Cerebellar nuclear complex (tissue), 1 donor: Measurements from ENCODE around the gene MPRIP.

Source experiments
- DNase-seq, 2 experiments: peaks; one replicate each; lab custom pipeline; 2025; lab: John Stamatoyannopoulos, UW

MPRIP gene

DNA sequence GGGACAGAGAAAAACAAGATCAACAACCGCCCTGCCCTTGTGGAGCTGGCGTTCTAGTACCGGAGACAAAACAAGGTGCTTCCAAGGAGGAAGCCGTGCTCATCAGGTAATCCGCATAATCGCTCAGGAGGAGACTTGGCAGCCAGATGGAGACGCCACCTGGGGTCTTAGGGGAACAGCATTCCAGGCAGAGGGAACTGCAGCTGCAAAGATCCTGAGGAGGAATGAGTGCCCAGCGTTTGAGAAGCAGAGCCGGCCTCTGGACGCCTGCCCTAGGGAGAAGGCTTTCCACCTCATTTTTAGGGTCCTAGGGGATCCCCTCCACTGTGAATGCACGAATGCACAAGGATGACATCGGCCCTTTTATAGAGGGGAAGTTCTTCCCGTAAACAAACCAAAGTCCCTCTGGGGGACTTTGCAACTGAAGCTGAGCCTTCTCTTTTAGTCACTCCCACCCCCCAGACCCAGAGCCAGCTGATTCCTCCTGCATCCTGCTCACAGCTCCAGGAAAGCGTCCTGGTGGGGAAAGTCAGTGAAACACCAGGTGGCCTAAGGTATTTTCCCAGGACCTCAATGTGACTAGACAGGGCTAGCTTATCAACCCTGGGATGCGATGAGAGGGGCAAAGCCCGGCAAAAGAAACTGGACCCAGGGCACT, 13.2 kb upstream of the MPRIP start:
- DNase-seq = no peak

DNA sequence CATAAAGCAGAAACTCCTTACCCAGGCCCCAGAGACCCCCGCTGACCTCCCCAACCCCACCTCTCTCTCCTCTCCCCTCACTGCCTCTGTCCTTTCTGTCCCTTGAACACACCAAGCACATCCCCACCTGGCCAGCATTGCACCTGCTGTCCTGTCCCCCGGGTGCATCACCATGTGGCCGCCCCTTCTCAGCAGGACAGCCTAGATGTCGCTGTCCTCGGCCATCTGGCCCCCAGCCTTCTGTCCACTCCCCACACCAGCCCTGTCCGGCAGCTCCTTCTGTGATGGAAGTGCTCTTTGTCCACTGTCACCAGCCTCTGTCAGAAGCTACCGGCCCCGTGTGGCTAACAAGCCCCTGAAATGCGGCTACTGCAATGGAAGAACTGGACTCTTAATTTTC, 12.3 kb upstream of the MPRIP start:
- DNase-seq = no peak

DNA sequence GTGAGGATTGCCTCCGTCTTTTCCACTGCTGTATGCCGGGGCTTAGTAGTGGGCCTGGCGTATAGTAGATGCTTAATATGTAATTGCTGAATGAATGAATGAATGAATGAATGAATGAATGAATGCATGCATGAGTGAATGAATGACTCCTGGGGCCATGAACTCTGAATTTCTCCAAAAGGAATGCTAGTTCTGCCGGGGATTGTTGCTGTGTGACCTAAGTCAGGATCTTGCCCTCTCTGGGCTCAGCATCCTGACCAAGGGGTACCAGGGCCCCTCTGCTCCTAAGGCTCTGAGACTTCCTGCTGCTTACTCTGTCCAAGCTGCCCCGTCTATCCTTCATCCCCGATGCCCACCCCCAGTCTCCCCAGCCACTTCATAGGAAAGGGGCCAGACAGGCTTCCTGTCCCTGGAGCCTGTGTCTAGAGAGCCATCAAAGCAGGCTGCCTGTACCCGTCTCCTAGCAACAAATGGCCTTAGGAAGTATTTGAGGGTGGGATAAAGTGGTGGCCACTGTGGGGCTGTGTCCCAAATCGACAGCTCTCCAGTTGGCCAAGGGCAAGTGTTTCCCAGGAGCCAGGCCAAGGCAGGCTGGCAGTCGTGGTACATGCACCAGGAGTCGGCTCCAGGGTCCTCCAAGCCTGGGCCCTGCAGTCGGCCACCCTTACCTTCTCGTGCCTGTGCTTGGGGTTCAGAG, 11.6 kb upstream of the MPRIP start:
- DNase-seq = no peak

DNA sequence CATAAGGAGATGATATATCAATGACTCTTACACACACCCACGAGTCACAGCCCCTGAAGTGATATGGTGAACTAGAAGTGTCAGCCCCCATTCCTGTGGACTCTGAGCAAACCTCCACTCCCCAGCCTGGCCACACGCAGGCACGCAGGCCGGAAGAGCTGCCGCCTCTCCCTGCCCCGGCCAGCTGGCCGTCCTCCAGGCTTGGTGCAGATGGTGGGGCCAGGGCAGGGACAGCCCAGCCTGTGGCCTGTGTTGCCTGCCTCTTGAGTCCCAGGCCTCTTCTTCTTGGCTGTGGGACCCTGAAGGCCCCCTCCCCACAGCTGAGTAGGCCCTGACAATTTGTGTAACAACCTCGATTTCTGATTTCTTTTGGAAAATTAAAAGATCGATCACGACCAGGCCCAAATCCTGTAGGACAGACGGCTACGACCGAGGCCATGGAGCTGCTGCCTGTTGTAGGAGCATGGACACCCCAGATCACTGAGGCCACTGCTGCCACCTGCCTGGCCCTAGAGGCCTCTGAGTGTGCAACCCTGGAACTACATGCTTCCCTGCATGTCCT, 10.0 kb upstream of the MPRIP start:
- DNase-seq = no peak

DNA sequence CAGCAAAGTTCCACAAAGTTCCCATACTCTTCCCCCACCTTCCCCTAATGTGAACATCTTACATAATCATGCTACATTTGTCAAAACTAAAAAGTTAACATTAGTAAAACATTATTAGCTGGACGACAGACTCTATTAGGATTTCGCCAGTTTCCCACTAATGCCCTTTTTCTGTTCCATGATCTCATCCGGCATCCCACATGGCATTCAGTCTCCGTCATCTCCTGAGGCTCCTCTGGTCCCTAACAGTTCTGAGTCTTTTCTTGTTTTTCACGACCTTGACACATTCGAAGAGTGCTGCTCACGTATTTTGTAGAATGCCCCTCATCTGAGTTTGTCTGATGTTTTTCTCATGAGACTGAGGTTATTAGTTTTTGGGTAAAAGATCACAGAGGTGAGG, 8.8 kb upstream of the MPRIP start:
- no peak for DNase-seq

DNA sequence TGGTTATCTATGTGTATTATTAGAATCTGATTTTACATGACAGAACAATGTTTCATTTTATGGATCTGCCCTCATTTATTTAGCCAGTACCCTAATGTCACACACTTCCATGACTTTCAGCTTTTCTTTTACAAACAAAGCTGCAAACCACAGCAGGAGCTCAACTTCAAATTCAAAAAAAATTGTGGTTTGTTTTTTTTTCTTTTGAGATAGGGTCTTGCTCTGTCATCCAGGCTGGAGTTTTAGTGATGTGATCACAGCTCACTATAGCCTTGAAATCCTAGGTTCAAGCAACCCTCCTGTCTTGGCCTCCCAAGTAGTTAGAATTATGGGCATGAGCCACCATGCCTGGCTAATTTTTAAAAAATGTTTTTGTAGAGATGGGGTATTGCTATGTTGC, 8.2 kb upstream of the MPRIP start:
- no peak for DNase-seq

DNA sequence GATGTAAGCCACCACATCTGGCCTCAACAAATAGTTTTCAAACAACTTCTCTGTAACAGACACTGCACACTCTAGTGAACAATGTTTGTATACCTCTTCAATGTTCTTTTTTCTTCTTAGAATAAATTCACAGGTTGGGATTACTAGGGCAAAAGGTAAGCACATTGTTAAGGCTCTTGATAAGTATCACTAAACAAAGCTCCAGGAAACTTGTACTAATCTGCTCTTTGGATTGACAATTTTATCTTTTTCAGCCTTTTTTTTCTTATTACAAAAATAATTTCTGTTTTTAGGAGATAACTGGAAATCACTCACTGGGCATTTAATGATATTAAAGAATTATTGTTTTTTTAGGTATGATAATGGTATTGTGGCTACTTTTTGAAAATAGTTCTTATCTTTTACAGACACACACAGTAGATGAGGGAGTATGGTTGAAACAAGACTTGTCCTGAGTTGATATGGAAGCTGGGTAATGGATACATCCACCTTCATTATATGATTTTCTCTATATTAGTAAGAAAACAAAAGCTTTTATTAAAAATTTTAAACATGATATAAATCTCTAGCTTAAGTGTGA, 7.7 kb upstream of the MPRIP start:
- DNase-seq = no peak

DNA sequence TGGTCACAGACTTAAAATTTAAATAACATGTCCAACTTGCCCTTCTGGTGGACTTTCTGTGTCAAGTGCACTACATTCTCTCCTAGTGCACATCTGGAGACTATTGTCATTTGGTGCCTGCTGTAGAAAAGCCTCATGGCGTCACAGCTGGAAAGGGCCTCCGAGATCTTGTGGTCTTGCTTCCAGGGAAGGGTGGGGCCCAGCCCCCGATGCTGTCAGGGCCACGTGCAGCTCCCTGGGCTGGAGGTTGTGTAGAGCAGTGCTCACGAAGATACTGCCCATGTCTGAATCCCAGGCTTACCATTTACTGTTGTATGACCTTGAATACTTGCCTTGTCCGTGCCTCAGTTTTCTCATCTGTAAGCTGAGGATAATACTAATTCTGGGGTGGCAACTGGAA, 6.8 kb upstream of the MPRIP start:
- DNase-seq = no peak

DNA sequence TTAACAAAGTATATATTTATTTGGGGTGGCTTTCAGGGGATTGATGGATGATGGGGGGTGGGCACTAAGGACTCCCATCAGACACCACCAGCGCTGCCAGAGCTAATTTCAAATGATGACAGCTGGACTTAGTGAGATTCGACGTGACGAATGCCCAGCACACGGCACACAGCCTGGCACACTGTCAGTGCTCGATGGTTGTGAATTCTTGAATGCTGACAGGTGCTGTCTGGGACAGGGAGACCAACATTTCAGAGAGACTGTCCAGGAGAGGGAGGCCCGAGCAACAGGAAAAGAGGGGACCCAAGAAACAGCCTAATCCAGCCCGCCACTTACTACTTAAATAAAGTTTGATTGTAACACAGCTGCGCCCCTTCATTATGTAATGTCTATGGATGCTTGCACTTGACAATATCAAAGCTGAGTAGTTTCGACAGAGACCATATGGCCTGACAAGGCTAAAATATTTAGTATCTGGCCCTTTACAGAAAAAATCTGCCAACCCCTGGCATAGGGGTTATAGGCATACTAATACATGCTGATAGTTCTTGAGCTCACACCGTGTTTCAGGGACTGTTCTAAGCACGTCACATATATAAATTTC, 6.2 kb upstream of the MPRIP start:
- DNase-seq = no peak

DNA sequence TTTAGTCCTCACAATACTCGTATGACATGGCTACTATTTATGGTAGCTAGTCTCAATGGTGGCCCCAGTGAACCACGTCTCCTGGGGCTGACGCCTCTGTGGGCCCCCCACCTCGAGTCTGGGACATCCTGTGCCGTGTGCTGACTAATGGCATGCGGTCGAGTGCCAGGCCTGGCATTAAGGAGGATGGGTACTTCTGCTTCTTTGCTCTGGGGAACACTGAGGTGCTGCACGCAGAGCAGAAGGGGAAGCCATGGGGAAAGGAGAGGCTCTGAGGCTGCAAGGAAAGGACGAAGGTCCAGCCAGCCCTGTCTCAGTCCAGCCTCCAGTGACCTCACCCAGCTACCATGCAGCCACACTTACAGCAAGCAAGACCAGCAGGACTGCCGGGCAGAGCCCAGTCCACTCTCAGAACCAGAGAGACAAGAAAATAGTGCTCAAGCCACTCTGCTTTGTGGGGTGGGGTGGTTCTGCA, 5.7 kb upstream of the MPRIP start:
- DNase-seq = no peak

DNA sequence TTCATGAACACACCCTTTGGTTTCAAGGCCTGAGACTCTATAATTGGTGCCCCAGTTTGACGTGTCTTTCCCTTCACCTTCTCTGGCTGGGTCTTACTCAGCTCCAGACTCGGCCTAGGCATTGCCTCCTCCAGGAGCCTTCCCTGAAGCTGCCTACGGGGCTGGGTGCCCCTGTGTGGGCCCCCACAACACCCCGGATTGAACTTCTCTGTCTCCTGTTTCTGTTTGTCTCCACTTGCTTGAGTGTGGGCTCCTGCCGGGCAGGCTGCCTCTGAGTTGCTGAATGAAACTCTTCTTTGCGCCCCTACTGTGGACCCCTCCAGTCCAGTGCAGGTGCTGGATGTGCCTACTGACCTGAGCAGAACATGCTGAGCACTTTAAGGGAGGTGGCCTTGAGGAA, 2.3 kb upstream of the MPRIP start:
- no peak for DNase-seq

DNA sequence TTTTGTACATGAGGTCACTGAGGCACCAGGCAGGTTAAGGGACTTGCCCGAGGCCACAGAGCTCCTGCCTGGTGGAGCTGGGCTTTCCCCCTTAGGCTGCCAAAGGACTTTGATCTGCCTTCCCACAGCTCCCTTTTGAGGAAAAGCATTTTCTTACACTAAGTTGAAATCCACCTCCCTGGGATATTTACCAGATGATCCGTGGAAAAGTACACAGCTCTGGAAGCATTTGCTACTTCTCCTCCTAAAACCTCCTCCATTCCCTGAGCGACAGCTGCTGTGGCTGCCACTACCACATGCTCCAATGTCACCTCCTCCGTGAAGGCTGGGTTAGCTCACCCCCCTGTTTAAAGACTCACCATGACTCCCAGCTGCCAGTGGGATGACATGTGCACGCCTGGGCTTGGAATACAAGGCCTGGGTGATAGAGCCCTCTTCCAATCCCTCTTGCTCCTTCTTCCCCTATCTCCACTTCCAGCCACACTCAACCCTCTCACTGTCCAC, 1.2 kb upstream of the MPRIP start:
- DNase-seq = no peak

DNA sequence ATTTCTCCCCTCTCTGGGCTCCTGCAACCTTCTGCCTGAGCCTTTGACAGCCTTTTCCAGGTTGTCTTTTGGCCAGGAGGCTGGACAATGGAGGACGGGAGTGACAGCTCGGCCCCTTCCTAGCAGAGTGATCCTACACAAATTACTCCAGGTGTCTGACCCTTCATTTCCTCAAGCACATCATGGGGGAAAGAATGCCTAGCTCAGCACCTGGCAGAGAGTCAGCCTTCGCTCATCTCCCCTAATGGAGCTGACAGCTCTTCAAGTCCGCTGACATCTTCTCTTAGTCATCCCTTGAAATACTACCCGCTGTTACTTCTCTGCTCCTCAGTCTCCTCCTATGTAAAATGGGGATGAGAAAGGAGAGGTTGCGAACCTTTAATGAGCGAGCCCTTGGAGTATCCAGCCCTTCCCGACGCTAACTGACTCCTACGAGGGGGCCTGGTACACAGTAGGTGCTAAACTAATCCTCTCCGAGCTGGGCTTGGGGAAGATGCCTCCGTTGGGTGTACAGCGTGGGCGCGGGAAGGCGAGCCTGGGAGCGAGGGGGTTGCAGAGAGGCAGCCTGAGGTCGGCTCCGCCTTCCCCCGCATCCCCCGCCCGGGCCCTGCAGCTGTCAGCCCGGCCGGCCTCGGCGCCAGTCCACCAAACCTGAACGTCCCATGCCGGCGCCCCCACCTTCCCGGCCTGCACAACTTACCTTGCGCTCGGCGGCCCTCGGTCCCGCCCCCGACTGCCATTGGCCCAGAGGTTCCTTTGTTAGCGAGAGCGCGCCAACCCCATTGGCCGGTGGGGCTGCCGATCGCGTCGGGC, 480 bp upstream of the MPRIP start:
- peak; percentile 59 to 91 for DNase-seq

DNA sequence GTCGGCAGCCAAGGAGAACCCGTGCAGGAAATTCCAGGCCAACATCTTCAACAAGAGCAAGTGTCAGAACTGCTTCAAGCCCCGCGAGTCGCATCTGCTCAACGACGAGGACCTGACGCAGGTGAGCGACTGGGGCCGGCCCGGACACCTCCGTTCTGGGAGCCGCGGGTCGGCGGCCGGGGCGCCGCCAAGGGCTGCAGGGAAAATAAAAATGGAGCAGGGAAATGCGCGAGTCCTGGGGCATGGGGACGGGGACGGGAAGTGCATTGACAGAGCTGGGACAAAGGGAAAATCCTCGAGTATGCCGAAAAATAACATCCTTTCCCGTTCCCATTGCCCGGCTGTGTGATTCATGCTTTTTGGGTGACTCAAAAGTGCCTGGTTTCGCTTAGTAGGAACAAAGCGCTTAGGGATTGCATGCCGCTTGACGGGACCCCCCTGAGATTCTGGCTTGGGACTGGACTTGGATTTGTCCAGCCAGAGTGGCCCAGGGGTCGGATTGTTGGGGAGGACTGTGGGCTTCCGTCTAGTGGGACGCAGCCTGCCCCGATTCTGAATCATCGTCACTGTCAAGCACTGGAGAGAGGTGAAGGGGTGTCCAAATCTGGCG, 699 bp downstream of the MPRIP start:
- DNase-seq = no peak

DNA sequence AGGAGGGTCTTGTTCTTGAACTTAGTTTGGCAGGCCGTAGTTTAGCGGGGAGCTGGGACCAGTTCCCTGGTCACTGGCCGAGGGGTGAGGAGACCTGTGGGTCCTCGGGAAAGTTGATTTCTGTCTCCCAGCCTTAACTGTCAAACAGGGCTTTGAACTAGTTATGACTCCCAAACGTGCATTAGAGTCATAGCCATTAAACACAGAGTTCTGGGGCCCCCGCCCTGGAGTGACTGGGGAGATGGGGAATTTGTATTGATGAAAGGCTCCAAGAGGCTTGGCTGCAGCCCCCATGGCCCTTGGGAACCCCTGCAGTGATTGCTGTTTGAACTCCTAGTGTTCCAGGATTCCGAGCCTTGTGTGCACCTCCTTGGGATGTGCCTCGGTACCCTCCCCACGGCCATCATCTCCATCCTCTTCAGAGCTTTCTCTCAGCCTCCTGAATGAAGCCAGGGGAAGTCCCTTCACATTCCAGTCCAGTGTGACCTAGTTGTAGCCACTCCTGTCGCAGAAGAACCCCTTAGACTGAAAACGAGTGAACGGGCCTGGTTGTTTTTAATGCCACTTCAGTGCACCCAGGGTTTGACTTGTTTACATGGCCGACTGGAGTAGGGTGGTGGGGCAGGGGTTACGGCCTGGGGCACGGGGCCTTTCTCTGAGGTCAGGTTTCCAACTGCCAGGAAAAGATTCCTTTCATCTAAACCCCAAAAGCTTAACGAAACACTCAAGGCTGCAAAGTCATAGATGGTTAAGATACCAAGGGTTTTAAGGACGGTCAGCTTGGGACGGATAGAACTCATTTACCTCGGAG, 1.4 kb downstream of the MPRIP start:
- DNase-seq = no peak

DNA sequence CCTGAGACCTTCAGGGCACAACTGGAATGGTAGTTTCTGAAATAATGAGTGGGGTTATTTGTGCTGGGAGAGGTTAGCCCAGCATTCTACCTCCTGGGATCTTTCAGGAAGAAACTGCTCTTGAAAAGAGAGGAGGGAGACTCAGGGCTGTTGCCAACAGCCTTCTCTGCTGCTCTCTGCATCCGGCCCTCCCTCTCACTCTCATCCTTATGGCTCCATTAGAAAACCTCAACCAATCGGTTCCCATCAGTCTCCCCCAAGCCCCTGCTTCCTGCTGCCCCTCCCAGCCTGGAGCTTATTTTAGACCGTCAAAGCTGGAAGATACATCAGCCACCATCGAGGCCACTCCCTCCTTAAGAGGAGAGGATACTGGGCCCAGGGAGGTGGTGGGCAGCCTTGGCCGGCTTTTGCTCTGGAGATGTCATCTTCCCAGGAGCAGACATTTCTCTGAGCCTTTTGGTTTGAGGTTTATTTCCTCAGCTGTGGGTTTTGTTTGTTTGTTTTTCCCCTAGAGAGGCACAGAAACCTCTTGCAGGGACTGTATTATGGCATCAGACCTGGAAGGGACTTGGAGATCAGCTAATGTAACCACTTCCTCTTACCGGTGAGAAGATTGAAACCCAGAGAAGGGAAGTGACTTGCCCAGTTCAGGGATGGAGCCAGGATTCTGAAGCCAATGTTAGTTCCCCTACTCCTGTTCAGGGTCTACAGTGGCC, 2.7 kb downstream of the MPRIP start:
- DNase-seq = no peak

DNA sequence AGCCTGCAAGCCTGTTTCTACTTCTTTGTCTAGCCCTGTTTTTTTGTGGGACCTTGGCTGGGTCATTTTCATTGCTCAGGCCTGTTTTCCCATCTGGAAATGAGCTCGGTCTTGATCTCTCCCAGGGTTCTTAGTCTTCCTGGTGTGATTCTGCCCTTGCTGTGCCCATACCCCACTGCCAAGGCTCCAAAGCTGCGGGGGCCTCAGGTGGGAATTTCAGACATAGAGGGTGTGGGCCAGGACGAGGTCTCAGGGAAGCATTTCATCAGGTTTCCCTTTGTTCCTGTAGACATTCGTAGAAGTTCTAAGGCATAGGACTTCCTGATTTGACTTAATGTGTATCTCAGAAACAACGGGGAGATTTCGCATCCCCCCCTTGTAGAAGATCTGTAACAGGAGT, 5.8 kb downstream of the MPRIP start:
- no peak for DNase-seq

DNA sequence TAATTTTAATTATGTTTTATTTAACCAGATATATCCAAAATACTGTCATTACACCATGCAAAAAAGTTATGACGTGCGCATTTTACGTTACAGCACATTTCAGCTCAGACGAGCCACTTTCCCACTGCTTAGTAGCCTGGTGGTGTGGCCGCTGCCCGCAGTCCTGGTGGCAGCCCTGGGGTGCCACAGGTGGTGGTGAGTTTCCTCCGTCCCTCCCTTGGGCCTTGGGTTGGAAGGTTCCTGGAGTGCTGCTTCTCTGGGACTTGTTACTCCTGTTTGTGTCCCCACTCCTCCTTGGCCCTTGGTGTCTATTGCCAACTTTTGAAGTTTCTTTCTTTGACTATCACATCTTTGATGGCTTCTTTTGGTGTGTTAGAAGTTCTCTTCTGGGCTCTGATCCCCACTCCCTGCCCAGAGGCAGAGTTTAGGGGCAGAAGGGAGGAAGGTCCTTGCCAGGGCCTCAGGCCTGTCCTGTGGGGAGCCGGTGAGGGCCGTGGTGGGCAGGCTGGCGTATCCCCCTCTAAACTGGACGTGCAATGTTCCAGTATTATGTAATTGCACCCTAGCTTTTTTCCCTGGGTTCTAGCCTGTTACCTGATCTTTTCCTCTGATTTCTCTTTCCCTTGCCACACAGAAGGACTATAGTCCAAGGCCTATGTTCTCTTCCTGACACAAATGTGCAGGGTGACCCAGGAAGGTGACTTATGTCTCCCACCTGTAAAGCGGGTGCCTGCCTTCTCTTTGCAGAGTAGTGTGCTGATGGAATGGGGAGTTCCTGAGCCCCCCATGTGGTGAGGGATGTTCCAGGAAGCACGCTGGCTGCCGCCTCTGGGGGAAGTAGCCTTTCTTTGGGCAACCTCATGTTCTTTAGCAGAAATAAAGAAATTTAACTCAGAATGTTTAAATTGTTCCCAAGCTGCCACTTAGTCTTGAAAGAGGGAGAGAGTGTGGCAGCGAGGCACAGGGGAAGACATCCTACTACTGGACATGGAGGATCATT, 8.4 kb downstream of the MPRIP start:
- no peak for DNase-seq
